ENCODE measurements around the gene STAC. TPM values are rescaled to one million over a fixed set of nuclear protein-coding genes. Genes with fewer than 3 reads are reported as not detected.

The STAC gene
- total and polyA plus RNA-seq, 9 of the 15 experiments (the other 6 are each of a cell fraction or from before 2014, with no cell fraction given): 0.11 TPM; not detected in 8

GRCh38 chr3:36591959-36592358, 211.7 kb downstream of the STAC start:
- CTCF ChIA-PET (ENCODE audit: low intra/inter-chr PET ratio): no interaction called here
- FAIRE-seq: no peak

GRCh38 chr3:36595511-36595910, 215.2 kb downstream of the STAC start:
- Histone ChIP-seq H3K4me3 (no peak overlapping the region), H3K27me3 (ENCODE audit: control insufficient read depth in 2 of 2, insufficient read depth in 2 of 2, low read length in 2 of 2) (no peaks in the 10 kb centered on the region), H3K79me2 (ENCODE audit: control insufficient read depth, insufficient read depth, low read length) (no peaks in the 10 kb centered on the region), H3K9me3 (replicated peaks; ENCODE audit: control insufficient read depth, insufficient read depth, low read depth, low read length) (no peaks in the 10 kb centered on the region), H3K9me1 (ENCODE audit: control insufficient read depth, insufficient read depth, low read length) (no peaks in the 10 kb centered on the region), H2AFZ (ENCODE audit: low read depth, low read length) (no peak overlapping the region), H3K4me2 (ENCODE audit: insufficient read depth, low read length) (no peak overlapping the region), H3K27ac (ENCODE audit: extremely low read depth, low read depth, low read length) (no peak overlapping the region), H3K9ac (ENCODE audit: insufficient read depth in 1 of 2, low read depth in 2 of 2, low read length in 2 of 2) (no peak overlapping the region), H3K36me3 (ENCODE audit: control insufficient read depth, insufficient read depth, low read length) (no peaks in the 10 kb centered on the region), H4K20me1 (replicated peaks; ENCODE audit: control insufficient read depth, insufficient read depth, low read length) (no peaks in the 10 kb centered on the region), H3K4me1 (replicated peaks in 1 of 2; ENCODE audit: control insufficient read depth in 2 of 2, insufficient read depth in 2 of 2, low read length in 2 of 2) (no peaks in the 10 kb centered on the region)
- ATAC-seq (no peak), DNase-seq (ENCODE audit: extremely low read depth in 1 of 4, low spot score in 3 of 4) (no peak), FAIRE-seq (no peak)
- ChIA-PET POLR2A (no interaction called here), CTCF (ENCODE audit: low intra/inter-chr PET ratio) (no interaction called here)
- intact Hi-C loops (cut with micrococcal nuclease): no loop called here
- WGBS (ENCODE audit: insufficient coverage, low coverage, missing lambda C conversion rate): 0% methylated on average over 1 of the region's 1 CpG
- no TSS peak for BruUV-seq (replicated peaks)
- in situ Hi-C loops (cut with MboI): no loop called here
- TF ChIP-seq PREB (CRISPR knock-in tag; IDR thresholded peaks at IDR 0.05) (no peak), PTTG1 (tag; IDR thresholded peaks at IDR 0.05; ENCODE audit: low read depth) (no peak), RCOR1 (IDR thresholded peaks at IDR 0.05; ENCODE audit: borderline replicate concordance in 1 of 2, low read depth in 2 of 2, low read length in 2 of 2) (no peak), SUPT5H (IDR thresholded peaks at IDR 0.05) (no peak), ZNF146 (CRISPR knock-in tag; IDR thresholded peaks at IDR 0.05; ENCODE audit: unreplicated experiment) (no peak), NEUROD1 (IDR thresholded peaks at IDR 0.05; ENCODE audit: borderline replicate concordance, low read depth, low read length, partially characterized antibody) (no peak), PHB (CRISPR knock-in tag; IDR thresholded peaks at IDR 0.05) (no peak), E2F3 (CRISPR knock-in tag; IDR thresholded peaks at IDR 0.05) (no peak), XRCC3 (IDR thresholded peaks at IDR 0.05) (no peak), ZBTB9 (CRISPR knock-in tag; IDR thresholded peaks at IDR 0.05) (no peak), KDM1A (IDR thresholded peaks at IDR 0.05) (no peak), CLOCK (CRISPR knock-in tag; IDR thresholded peaks at IDR 0.05; ENCODE audit: borderline replicate concordance) (no peak)

More at GRCh38 chr3:36591959-36592358, 211.7 kb downstream of the STAC start:
- intact Hi-C loops (cut with micrococcal nuclease): no loop called here
- Histone ChIP-seq H3K4me2 (ENCODE audit: insufficient read depth, low read length) (no peak overlapping the region), H3K27me3 (ENCODE audit: control insufficient read depth in 2 of 2, insufficient read depth in 2 of 2, low read length in 2 of 2) (no peaks in the 10 kb centered on the region), H3K9ac (ENCODE audit: insufficient read depth in 1 of 2, low read depth in 2 of 2, low read length in 2 of 2) (no peak overlapping the region), H3K36me3 (ENCODE audit: control insufficient read depth, insufficient read depth, low read length) (no peaks in the 10 kb centered on the region), H4K20me1 (replicated peaks; ENCODE audit: control insufficient read depth, insufficient read depth, low read length) (no peaks in the 10 kb centered on the region), H3K4me1 (replicated peaks in 1 of 2; ENCODE audit: control insufficient read depth in 2 of 2, insufficient read depth in 2 of 2, low read length in 2 of 2) (no peaks in the 10 kb centered on the region), H3K27ac (ENCODE audit: extremely low read depth, low read depth, low read length) (no peak overlapping the region), H3K79me2 (ENCODE audit: control insufficient read depth, insufficient read depth, low read length) (no peaks in the 10 kb centered on the region), H2AFZ (ENCODE audit: low read depth, low read length) (no peak overlapping the region), H3K4me3 (no peak overlapping the region), H3K9me1 (ENCODE audit: control insufficient read depth, insufficient read depth, low read length) (no peaks in the 10 kb centered on the region), H3K9me3 (replicated peaks; ENCODE audit: control insufficient read depth, insufficient read depth, low read depth, low read length) (no peaks in the 10 kb centered on the region)
- WGBS (ENCODE audit: insufficient coverage, low coverage, missing lambda C conversion rate): 7% methylated on average over 3 of the region's 3 CpGs
- in situ Hi-C loops (cut with MboI): no loop called here
- ATAC-seq (no peak), DNase-seq (ENCODE audit: extremely low read depth in 1 of 4, low spot score in 3 of 4) (no peak)
- POLR2A ChIA-PET: no interaction called here
- TF ChIP-seq DACH1 (IDR thresholded peaks at IDR 0.05; ENCODE audit: partially characterized antibody): no peak
- peak; percentile 41 to 48; a peak in 2 of 4 replicates for TF ChIP-seq RAD21 (CRISPR knock-in tag; conservative IDR thresholded peaks at IDR 0.05 in 1 of 2, IDR thresholded peaks at IDR 0.05 in 1 of 2)
- BruUV-seq (replicated peaks): no TSS peak

Data from K562 (cell line).